Activated T-helper 2 cell treated with anti-CD3 and anti-CD28 coated beads, Interferon-gamma antibody, Interleukin-2, Interleukin-4, amounts not matched to agents 10 μg/mL and 5 μg/mL and 100 μg/mL, durations not matched to agents 14 hours and 24 hours and 36 hours (primary cell): ENCODE results near the gene XXYLT1. TPM values are rescaled to one million over a fixed set of nuclear protein-coding genes. Genes with fewer than 3 reads are reported as not detected.

Source experiments
- DNase-seq: peaks from one replicate; pipeline ENCODE4 v3.0.0; 2021; ENCODE audit warnings: low spot score
- H3K27ac Mint-ChIP-seq: one replicate; pipeline ENCODE4 v1.8.0; 2021; ENCODE audit warnings: mixed read lengths
- H3K27me3 Mint-ChIP-seq: one replicate; pipeline ENCODE4 v1.8.0; 2021; ENCODE audit warnings: low read depth, mixed read lengths
- H3K36me3 Mint-ChIP-seq: one replicate; pipeline ENCODE4 v1.8.0; 2021; ENCODE audit warnings: low read depth, mixed read lengths
- H3K4me1 Mint-ChIP-seq: one replicate; pipeline ENCODE4 v1.8.0; 2021; ENCODE audit warnings: low read depth, mixed read lengths
- H3K4me3 Mint-ChIP-seq: one replicate; pipeline ENCODE4 v1.8.0; 2021; ENCODE audit warnings: low read depth, mild to moderate bottlenecking, moderate library complexity, mixed read lengths
- H3K9me3 Mint-ChIP-seq: one replicate; pipeline ENCODE4 v1.8.0; 2021; ENCODE audit warnings: mixed read lengths
- intact Hi-C: fragments of 100-400 bp; cut with micrococcal nuclease; formaldehyde crosslinking; loops from one replicate; pipeline ENCODE4 v1.15.1; 2023
- total RNA-seq: library from RNA; stranded (reverse); gene quantifications from 2 replicates; pipeline ENCODE4 v1.2.3, GENCODE V29; 2022

XXYLT1 gene
- total RNA-seq, 1 donor from 2014 or later, result 15.8 TPM

DNA sequence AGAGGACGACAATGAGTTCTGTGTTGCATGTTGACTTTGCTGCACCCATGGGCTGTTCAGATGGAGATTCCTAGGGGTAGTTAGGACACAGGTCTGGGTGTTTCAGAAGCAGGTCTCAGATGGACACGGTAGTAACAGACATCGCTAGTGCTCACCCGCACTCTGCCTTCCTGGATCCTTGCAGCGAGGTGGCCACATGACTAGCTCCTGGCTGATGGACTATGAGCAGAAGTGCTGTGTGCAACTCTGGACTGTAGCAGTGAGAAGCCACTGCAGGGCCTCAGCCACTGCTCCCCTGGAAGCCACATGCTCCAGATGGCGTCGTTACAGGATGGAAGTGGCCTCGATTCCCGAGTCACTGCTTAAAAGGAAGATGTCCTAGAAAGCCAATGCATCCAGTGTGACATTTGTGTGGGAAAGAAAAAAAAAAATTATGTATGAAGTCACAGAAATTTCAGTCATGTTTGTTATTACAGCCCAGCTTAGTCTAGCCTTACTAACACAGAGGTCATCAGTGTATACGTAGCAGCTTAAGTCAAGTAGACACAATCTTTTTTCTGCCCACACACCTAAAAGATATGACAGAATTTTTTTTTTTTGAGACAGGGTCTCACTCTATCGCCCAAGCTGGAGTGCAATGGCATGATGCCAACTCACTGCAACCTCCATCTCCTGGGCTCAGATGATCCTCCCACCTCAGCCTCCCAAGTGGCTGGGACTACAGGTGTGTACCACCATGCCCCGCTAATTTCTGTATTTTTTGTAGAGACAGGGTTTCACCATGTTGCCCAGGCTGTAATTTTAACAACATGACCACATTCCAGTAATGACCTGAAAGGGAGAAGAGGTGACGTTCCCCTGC lies 95.3 kb downstream of the XXYLT1 start:
- DNase-seq, result no peak
- intact Hi-C loops, result no loop called here
- Mint-ChIP-seq H3K4me3 (no peak overlapping the region), H3K9me3 (no peaks in the 10 kb centered on the region), H3K27me3 (no peaks in the 10 kb centered on the region), H3K4me1 (peaks cover 3% of the 10 kb centered on the region), H3K36me3 (no peaks in the 10 kb centered on the region), H3K27ac (no peak overlapping the region)

DNA sequence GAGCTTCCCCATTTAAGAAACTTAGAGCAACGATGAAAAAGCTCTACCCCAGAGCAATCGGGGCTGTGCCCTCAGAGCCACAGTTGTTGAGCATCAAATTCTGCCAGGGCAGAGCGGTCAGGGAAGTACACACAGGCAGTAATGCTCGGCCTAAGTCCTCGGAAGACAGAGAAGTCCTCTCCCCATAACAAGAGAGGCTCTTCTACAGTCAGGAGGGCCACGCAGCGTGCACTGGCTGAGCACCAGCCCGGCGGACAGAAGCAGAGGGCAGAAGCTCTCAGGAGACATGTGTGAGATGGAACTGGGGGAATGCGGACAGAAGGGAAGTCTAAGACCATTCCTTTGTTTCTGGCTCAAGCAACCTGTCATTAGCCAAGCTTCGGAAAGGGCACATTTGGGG lies 95.9 kb downstream of the XXYLT1 start:
- intact Hi-C loops, result no loop called here
- DNase-seq, result no peak
- Mint-ChIP-seq H3K4me1 (peaks cover 3% of the 10 kb centered on the region), H3K36me3 (no peaks in the 10 kb centered on the region), H3K9me3 (no peaks in the 10 kb centered on the region), H3K27me3 (no peaks in the 10 kb centered on the region), H3K4me3 (no peak overlapping the region), H3K27ac (no peak overlapping the region)

DNA sequence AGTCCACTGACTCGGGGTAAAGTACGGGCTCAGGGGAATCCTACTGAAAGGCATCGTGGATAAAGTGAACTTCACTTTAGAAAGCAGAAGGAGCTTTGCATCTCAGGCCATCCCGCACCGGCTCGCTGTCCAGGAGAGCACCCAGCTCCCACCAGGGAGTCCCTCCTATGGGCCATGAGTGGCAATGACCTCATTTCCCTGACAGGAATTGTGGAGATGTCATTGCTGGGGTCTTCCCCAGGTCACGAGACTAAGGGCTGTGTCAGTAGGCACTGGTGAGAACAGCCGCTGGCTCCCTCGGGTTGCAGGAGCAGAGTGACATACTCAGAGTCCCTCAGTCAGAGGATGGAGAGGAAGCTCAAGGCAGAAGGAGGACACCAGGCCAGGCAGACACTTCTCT lies 97.3 kb downstream of the XXYLT1 start:
- Mint-ChIP-seq H3K4me3 (no peak overlapping the region), H3K27ac (no peak overlapping the region), H3K36me3 (no peaks in the 10 kb centered on the region), H3K9me3 (no peaks in the 10 kb centered on the region), H3K27me3 (no peaks in the 10 kb centered on the region), H3K4me1 (peaks cover 3% of the 10 kb centered on the region)
- intact Hi-C loops, result no loop called here
- DNase-seq, result no peak

DNA sequence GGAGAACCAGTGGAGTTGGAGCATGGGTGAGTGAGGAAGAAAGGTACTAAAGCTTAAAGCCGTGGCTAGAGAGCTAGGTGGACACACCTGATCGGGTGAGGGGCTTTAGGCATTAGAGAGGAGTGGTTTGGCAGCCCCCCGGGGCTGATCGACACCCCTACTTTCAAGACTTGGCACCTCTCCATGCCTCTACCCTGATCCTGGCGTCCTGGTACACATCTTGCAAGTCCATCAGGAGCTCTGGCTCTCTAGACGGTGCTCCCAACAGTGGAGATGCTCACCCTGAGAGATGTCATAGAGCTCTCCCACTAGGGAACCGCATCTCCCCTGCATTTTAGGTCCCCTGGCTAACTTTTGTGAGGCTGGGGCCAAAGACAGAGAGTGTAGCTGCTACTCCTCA lies 98.1 kb downstream of the XXYLT1 start:
- no peak overlapping the region for H3K4me3 Mint-ChIP-seq
- intact Hi-C loops, result no loop called here
- no peaks in the 10 kb centered on the region for H3K36me3 Mint-ChIP-seq
- H3K9me3 Mint-ChIP-seq, result no peaks in the 10 kb centered on the region
- H3K27ac Mint-ChIP-seq, result no peak overlapping the region
- no peak for DNase-seq
- no peaks in the 10 kb centered on the region for H3K4me1 Mint-ChIP-seq
- no peaks in the 10 kb centered on the region for H3K27me3 Mint-ChIP-seq

DNA sequence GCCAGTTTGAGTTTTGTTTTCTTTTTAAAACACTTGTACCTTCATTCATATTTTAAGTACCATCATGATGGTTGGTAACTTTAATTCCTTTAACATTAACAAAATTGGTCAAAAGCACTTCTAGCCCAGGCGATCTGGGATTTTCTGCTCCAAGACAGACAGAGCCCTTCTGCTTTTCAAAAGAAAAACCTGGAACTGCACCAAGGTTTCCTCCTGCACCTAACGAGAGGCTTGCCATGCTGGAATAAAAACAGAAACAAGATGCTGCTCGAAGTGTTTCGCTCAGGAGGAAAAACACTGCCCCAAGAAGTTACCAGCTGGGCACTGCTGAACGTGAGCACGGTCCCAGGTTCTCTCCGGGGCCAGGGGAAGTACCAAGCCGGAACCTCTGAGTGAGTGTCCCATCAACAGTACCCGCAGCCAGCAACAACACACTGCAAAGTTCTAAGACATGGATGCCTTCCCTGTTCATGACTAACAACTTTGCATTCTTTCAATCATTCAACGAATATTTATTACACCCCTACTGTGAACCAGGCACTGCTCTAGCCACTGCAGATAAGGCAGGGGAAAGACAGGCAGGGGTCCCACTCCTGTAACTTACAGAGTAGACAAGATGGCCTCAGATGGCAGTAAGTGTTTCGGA lies 98.8 kb downstream of the XXYLT1 start:
- intact Hi-C loops, result no loop called here
- no peak overlapping the region for H3K27ac Mint-ChIP-seq
- no peaks in the 10 kb centered on the region for H3K27me3 Mint-ChIP-seq

DNA sequence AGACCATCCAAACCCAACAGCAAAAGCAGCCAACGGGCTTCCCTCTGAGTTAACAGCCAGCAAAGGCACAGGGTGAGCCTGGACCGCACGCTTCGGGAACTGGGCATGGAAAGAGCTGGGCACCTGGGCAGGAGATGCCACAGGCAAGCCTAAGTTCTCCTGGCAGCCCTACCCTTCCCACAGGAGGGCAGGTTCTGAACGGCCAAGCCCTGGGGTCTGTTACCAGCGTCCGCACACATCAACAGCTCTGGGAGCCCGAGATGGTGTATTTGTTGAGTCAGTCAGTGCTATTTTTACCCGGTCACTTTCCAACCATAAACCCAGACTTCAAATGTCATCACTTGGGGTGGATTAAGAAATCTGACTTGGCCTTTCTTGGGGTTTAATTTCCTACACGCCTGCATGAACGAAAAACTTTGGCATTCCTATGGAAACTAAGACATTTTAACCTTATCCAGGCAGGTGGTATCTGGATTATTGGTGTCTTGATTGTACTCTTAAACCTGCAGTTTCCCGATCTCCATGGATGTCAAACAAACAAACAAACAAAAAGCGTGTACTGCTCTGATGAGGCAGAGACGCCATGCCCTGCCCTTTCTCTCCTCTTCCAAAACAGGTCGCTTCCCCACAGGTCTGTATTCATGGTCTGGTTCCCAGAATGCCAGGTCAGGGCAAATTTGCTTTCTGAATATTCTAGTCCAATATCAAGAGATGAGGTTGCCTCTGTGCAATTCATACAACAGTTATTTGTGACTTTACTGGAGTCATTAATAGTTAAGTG lies 99.7 kb downstream of the XXYLT1 start:
- no peaks in the 10 kb centered on the region for H3K36me3 Mint-ChIP-seq
- H3K4me3 Mint-ChIP-seq, result no peak overlapping the region
- H3K27me3 Mint-ChIP-seq, result no peaks in the 10 kb centered on the region
- no peaks in the 10 kb centered on the region for H3K9me3 Mint-ChIP-seq
- intact Hi-C loops, result no loop called here
- no peak overlapping the region for H3K27ac Mint-ChIP-seq
- no peaks in the 10 kb centered on the region for H3K4me1 Mint-ChIP-seq
- no peak for DNase-seq

More for the DNA sequence above, 98.8 kb downstream of the XXYLT1 start:
- Mint-ChIP-seq H3K4me3 (no peak overlapping the region), H3K36me3 (no peaks in the 10 kb centered on the region), H3K9me3 (no peaks in the 10 kb centered on the region), H3K4me1 (no peaks in the 10 kb centered on the region)
- DNase-seq, result no peak

DNA sequence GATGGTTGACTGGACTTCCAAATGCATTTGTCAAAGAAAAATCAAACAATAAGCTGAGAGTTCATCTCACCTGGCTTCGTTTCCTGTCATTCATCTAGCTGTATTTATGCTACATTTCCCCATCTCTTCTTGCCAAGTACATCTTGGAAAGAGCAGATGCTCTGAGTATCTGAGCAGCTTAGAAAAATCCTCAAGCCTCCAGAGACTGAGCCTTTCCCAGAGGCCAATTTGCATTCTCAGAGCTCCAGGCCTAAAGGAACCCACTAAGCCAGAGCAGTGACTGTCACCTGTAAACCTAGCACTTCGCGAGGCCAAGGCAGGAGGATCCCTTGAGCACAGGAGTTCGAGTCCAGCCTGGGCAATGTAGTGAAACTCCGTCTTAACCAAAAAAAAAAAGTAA lies 100.5 kb downstream of the XXYLT1 start:
- Mint-ChIP-seq H3K4me3 (no peak overlapping the region), H3K4me1 (peaks cover 4% of the 10 kb centered on the region), H3K36me3 (no peaks in the 10 kb centered on the region), H3K9me3 (no peaks in the 10 kb centered on the region), H3K27me3 (no peaks in the 10 kb centered on the region), H3K27ac (no peak overlapping the region)
- no peak for DNase-seq
- intact Hi-C loops, result no loop called here

DNA sequence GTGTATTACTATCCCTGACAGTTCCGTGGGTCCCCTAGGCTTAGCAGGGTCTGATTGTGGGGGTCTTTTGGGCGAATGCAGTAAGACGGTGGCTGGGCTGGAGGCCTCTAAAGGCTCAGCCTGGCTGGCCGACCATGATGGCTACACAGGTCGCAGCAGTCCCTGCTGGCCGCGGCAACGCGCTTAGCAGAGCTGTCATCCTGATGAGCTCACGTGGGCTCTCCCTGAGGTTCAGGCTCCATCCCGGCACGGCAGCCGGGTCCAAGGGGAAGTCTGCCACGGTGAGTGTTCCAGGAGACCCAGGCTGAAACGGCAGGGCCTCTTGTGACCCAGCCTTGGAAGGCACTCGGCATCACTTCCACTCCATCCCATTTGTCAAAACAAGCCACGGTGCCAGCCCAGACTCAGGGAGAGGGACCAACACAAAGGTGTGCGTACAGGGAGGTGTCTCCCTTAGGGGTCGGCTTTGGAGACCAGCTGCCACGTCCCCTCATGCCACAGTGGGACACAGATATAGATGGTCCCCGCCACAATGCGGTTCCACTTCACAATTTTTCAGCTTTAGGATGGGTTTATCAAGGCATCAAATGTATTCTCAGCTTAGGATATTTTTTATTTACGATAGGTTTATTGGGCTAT lies 101.8 kb downstream of the XXYLT1 start:
- Mint-ChIP-seq H3K27ac (no peak overlapping the region), H3K9me3 (no peaks in the 10 kb centered on the region), H3K27me3 (no peaks in the 10 kb centered on the region), H3K4me3 (no peak overlapping the region), H3K4me1 (peaks cover 5% of the 10 kb centered on the region), H3K36me3 (no peaks in the 10 kb centered on the region)
- intact Hi-C loops, result no loop called here
- DNase-seq, result no peak

DNA sequence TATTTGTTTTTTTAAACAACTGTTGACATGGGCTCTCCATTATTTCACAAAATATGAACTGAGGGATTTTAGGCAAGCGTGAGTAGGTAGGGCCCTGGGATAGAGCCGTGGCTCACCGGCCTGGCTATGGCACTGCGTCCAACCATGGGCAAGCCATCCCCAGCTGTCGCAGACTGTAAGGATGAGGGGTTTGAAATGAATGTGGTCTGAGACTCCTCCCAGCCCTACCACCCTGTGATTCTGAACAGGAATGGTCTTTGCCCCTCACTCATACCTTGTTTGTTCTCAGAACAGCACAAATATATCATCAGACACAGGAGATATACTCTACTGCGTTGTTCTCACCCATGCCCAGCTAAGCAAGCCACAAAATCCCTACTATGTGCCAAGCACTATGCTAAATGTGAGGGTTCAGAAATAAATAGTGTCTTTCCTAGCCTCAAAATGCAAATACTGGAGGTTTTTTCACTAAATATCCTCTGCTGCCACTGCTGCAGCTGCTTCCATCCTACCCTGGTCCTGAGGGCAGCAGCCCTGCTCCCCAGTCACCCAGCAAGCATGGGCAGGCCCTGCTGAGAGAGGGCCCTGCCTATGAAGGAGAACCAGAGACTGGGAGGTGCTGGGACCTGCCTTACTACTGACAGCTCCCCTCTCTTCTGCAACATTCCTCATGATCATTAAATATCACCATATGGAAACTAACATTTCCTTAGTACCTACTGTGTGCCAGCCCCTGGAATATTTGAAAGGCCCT lies 102.8 kb downstream of the XXYLT1 start:
- Mint-ChIP-seq H3K36me3 (no peaks in the 10 kb centered on the region), H3K4me1 (peaks cover 13% of the 10 kb centered on the region), H3K27me3 (no peaks in the 10 kb centered on the region), H3K9me3 (no peaks in the 10 kb centered on the region), H3K4me3 (no peak overlapping the region), H3K27ac (no peak overlapping the region)
- no peak for DNase-seq
- intact Hi-C loops, result no loop called here

DNA sequence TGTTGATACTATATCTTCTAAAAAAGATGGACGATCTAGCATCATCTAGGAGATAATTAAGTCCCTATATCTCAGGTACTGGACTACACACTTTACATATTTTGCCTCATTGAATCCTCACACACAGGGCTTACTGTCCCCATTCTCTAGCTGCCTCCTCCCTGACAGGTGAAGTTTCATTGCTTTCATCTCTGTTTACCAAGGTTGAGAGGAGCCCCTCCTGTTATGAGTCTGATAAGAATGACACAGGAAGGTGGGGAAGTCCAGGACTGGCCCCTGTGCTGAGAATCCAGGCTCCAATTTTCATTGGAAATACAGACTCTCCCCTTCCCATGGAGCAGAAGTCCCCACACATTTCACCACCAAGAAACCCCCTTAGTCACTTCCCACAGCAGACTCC lies 105.2 kb downstream of the XXYLT1 start:
- Mint-ChIP-seq H3K27ac (no peak overlapping the region), H3K9me3 (no peaks in the 10 kb centered on the region), H3K4me1 (peaks cover 25% of the 10 kb centered on the region), H3K27me3 (no peaks in the 10 kb centered on the region), H3K36me3 (no peaks in the 10 kb centered on the region), H3K4me3 (no peak overlapping the region)
- intact Hi-C loops, result no loop called here
- DNase-seq, result no peak

DNA sequence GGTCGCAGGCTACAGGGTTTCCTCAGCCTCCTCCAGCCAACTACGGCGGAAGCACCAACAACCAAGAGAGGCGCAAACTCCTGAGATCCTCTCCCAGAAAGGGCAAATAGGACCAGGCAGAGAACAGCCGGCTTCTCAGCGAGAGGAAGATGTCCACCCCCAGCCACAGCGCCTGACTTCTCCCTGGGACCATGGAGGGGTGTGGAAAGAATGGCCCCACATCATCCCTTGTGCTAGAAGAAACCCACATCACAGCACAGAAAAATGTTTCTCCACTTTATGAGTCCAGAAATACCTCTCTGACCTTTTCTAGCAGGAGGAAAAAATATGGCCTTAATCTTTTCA lies 105.7 kb downstream of the XXYLT1 start:
- no peak for DNase-seq
- Mint-ChIP-seq H3K4me3 (no peak overlapping the region), H3K36me3 (no peaks in the 10 kb centered on the region), H3K27me3 (no peaks in the 10 kb centered on the region), H3K9me3 (no peaks in the 10 kb centered on the region), H3K27ac (no peak overlapping the region), H3K4me1 (peaks cover 25% of the 10 kb centered on the region)
- intact Hi-C loops, result no loop called here

DNA sequence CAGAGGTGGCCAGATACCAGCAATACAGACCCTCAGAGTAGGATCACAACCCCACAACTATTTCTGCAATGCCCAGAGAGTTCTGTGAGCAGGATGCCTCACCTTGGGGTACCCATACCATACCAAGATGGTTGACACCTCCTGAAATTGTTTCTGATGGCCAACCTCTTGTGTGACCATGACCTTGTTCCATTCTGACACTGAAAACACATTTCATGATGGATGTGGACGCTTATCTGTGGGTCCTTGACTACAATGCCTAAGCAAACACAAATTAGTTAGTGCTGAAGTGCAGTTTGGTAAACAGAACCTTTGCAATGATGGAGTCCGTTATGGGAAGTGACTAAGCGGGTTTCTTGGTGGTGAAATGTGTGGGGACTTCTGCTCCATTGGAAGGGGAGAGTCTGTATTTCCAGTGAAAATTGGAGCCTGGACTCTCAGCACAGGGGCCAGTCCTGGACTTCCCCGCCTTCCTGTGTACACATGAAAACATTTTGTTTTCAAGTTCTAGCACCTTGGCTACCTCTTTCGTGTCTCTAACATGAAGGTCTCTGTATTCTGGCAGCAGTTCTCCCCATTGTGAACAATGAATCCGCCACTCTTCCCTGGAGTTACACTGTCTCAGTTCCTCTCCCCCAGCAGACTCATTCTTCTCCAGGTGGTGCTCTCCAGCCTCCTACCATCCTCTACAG lies 106.2 kb downstream of the XXYLT1 start:
- H3K9me3 Mint-ChIP-seq, result no peaks in the 10 kb centered on the region
- H3K4me3 Mint-ChIP-seq, result no peak overlapping the region
- H3K27ac Mint-ChIP-seq, result no peak overlapping the region
- H3K27me3 Mint-ChIP-seq, result no peaks in the 10 kb centered on the region
- H3K36me3 Mint-ChIP-seq, result no peaks in the 10 kb centered on the region
- intact Hi-C loops, result no loop called here
- no peak for DNase-seq
- peaks cover 25% of the 10 kb centered on the region for H3K4me1 Mint-ChIP-seq
